ENCODE results near the gene GJA9.
"Not testable (repeated sequence)": the region's sequence is repeated elsewhere in the genome, so short reads cannot be mapped to it uniquely, and the experiment has no call there.

Gene GJA9

GRCh38 chr1:38881487-38881886, at the start of gene GJA9:
Gene GJA9, minus strand, starts transcription at chr1:38881587. Its CDS starts 5,489 bp downstream, at chr1:38876098.
- DNase-seq, result no peak

GRCh38 chr1:38929476-38929875, 48.1 kb upstream of the GJA9 start:
- no peak for DNase-seq

DNA sequence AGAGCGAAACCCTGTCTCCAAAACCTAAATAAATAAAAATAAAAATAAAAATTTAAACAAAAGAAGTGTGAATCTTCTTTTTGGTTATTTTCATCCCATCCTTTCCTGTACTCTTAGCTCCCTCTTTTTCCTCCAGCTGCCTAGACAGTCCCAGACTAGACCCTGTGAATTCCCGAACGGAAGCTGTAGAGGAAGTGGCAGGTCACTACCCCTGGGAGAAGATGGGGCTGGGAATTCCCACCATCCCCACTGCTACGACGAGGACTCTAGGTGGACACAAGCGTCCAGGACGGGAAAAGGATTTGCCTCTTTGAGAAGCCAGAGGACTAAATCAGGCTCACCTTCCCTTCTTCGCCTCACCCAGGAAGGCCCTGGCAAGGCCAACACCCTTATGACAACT, 47.7 kb upstream of the GJA9 start:
- no peak for DNase-seq

DNA sequence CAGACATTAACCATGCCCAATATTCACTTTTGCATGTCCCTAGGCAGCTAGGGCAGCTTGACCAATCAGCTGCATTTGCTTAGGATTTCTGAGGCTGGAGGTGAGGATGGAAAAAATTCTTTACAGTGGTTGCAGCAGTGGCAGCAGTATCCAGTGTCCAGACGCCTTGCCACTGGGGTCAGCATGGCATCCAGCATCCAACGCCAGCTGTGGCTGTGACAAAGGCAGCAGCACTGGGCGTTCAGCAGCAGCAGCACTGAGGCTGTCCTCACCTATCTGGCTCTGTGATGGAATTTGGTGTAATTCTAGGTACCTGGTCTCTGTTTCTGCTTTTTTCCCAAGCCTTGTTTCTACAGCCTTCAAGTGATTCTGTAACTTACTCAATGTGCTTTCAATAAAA, 44.7 kb upstream of the GJA9 start:
- no peak for DNase-seq

- DNase-seq, result no peak
These were observed 44.0 kb upstream of the GJA9 start for GRCh38 chr1:38925391-38925790.

DNA sequence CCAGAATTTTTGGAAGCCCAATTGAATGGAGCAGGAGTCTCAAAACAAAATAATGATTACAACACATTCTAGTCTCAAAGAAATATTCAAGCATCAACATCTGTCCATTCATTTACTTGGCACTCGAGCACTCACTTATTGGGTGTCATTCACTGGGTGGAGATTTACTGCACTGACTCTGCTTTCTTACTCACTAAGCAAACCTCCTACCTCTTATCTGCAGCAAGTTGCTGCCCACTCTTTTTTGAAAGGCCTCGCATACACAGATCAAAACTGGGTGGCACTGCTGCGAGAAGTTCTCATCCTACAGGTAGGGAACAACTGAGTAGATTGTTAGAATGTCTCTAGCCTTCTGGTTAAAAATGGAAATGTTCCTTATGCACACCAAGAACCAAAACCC, 42.2 kb upstream of the GJA9 start:
- DNase-seq, result no peak

- peak; percentile 75 for DNase-seq
These were observed 37.7 kb upstream of the GJA9 start for GRCh38 chr1:38919130-38919529.

DNA sequence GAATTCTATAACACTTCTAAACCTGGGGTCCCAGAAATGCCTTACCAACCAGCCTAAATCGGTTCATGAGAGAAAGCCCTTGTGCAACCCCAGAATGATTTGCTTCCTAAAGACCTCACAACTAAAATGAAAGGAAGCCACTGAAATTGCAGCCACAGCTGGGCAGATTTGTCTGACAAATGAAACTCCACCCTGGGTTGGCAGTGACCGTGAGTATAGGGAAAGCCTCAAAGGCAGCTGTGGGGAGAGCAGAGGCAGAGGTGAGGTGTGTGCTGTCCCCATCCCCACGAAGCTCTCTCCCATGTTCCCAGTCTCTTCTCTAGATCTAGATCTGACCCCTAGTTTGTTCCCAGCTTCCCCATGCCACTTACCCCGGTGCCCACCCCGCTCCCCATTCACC, 37.2 kb upstream of the GJA9 start:
- no peak for DNase-seq

DNA sequence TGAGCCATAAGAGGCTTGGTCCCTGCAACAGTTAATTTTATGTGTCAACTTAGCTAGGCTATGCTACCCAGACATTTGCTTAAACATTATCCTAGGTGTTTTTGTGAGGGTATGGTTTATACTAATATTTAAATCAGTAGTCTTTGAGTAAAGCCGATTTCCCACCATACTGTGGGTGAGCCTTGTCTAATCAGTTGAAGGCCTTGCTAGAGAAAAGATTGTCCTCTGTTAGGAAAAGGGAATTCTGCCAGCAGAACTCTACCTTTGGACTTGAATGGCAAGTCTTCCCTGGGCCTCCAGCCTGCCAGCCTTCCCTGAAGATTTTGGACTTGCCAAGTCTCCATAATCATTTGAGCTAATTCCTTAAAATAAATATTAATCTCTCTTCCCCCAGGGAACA, 36.4 kb upstream of the GJA9 start:
- DNase-seq, result no peak

DNA sequence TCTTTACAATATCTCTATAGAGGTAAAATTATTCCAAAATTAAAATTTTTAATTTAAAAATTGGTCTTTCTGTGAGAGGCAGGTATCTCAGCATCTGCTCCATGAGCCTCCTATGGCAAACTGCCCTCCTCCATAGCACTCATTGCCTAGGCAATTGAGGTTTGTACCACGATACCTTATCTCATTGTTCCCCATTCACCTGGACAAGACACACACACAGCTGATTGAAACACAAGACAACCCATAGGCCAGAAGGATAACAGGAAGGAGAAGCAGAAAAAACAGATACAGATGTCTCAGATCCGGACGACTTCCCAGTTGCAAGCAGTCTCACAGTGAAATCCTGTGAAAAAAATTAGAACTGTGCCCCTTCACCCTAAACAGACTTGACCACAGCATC, 36.0 kb upstream of the GJA9 start:
- no peak for DNase-seq

DNA sequence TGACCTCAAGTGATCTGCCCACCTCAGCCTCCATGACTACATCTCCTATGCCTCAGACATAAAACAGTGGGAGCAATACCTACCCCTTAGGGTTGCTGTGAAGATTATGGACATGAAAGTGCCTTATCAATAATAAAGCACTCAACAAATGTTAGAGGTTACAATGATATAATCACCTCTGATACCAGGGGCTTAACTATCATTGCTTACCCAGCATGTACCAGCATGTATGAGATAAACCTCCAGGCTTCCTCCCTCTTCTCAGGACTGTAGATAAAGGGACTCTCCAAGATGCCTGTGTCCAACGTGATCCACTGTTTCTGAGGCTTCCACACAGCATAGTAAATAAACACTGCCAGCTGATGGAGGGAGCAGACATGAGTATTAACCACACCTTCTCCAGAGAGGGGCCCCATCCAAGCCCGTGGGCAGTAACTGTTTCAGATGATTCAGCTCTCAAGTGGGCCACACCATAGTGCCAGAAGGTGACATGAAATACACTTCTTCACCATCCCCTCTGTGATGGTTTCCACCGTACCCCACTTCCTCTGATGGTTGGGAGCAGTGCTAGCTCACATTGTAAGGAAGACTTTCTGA, 34.1 kb upstream of the GJA9 start:
- no peak for DNase-seq

DNA sequence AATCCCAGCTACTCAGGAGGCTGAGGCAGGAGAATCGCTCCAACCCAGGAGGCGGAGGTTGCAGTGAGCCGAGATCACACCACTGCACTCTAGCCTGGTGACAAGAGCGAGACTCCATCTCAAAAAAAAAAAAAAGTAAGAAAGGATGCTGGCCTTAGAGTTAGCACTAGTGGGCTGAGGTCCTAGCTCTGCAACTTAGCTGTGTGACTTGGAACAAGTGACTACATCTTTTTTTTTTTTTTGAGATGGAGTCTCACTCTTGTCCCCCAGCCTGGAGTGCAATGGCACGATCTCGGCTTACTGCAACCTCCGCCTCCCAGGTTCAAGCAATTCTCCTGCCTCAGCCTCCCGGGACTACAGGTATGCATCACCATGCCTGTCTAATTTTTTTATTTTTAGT, 33.5 kb upstream of the GJA9 start:
- not testable (repeated sequence) for DNase-seq

DNA sequence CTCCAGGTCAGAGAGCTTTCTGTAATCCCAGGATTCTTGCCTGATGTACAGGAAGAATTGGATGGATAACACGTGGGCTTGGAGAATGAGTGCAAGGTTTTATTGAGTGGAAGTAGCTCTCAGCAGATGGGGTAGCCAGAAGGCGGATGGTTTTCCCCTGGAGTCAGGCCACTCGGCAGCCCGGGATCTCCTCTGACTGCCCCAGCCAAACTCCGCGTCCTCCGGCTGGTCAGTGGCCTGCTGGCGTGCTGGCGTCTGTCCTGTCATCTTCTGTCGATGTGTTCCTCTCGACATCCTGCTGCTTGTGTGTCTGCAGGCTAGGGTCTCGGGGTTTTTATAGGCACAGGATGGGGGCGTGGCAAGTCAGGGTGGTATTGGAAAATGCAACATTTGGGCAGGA, 27.4 kb upstream of the GJA9 start:
- DNase-seq, result no peak

DNA sequence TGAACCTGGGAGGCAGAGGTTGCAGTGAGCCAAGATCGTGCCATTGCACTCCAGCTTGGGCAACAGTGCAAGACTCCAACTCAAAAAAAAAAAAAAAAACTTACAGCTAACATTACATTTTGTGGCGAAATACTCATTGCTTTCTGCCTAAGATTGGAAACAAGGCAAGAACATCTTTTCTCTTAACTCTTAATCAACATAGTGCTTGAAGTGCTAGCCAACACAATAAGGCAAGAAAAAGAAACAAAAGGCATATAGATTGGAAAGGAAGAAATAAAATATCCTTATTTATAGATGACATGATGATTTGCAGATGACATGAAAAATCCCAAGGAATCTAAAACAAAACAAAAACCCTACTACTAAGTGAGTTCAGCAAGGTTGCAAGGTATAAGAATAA, 24.6 kb upstream of the GJA9 start:
- DNase-seq, result no peak

DNA sequence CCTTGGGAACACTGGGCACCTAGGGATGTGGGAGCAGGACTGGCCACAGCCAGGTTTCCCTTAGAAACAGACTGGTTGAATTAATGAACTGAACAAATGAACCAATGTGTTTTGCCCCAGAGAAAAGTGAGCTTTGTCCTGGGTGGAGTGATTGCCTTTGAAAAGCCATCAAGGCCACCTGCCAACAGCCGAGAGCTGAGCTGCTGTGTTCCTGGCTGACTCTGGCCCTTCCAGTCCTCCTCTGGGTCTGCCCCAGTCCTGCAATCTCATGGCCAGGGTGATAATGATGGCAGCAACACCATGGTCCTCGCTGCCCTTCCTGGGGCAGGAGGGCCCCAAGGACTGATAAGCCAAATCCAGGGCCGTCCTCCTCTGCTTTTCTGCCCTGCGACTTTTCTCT, 18.2 kb upstream of the GJA9 start:
- no peak for DNase-seq

DNA sequence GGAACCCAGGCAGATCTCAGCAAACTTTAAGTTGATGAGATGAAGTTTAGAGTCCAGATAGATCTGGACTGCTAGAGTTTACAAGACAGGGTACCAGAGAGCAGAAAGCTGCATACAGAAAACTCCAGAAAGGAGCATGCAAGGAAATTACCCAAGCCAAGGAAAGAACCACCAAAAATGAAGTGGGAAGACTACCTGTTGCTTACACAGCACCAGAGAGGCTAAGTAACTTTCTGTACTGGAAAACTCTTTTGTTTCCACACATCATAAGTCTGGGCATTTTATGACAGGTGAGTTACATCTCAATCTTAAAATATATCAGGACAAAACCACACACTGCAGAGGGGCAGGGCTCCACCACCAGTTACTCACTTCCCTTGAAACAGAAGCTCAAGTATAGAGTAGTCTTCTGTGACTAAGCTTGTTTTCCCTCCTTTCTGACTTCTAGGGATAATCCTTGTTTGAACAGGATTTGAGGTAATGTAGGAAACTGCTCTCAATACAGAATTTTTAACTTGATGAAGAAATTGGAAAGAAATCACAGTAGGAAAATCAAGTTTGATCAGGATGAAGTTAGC, 17.4 kb upstream of the GJA9 start:
- no peak for DNase-seq

- DNase-seq, result no peak
These were observed 14.8 kb upstream of the GJA9 start for GRCh38 chr1:38896169-38896568.

DNA sequence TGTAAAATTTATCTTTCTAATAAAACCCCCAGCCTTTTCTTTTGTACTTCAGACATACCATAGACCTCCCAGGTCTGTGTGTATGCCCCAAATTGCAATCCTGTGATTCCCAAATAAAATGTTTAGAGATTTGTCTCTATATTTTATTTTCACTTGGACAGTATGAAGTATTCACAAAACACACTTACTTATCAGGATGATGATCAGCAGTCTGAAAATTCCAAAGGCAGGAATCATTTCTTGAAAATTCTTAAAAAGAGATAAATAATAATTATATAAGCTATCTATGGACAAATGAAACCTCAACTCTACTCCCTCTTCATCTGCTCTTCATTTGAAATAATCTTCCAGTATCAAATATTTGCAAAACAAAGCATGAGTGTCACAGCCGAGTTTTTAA, 11.6 kb upstream of the GJA9 start:
- no peak for DNase-seq

DNA sequence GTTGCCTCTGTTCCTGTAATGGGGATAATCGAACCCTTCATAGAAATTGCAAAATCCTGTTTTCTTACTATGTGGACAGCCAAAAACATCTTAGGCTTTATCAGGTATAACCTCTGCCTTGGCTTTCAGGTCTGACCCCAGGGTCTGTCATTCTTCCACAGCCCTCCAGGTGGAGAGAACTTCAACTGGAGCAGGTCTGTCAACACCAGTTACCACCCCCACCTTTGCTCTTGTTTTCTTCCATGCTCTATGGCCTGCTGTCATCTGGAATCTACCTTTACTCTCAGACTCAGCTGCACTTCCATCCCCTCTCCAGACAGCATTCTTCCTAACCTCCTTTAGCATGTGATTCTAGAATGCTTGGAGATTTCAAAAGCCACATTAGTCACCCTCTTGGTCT, 10.4 kb upstream of the GJA9 start:
- peak; percentile 69 for DNase-seq

- no peak for DNase-seq
These were observed 8.2 kb upstream of the GJA9 start for GRCh38 chr1:38889589-38889988.

GRCh38 chr1:38888423-38889333, 7.3 kb upstream of the GJA9 start:
- DNase-seq, result no peak

DNA sequence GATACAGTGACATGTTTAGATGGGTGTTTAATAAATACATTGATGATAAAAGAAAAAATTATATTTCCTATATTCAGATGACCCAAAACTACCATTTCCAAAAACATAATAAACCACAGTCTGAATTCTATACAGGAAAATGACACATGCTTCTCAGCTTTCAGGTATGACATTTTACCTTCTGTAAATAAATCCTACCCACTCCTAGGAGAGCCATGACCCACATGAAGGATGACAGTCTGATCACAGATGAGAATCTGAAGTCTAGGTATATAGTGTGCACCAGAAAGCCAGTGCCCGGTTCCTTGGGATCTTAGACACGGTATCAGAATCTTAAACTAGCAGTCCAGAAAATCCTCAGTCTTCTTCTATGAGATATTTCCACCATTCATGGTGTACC, 3.7 kb upstream of the GJA9 start:
- DNase-seq, result no peak

GRCh38 chr1:38875811-38876210, 5.6 kb downstream of the GJA9 start:
- DNase-seq, result no peak
